Measurements from ENCODE around the gene AP2A2.

The AP2A2 gene

GRCh38 chr11:1053121-1053901, 127.6 kb downstream of the AP2A2 start:
- DNase-seq (ENCODE audit: low read depth in 3 of 3, low spot score in 1 of 3): no peak

- no peak for DNase-seq (ENCODE audit: low read depth in 3 of 3, low spot score in 1 of 3)
Measured at GRCh38 chr11:1054143-1055108, 128.8 kb downstream of the AP2A2 start.

- no peak for DNase-seq (ENCODE audit: low read depth in 3 of 3, low spot score in 1 of 3)
Measured at GRCh38 chr11:1055109-1055703, 129.5 kb downstream of the AP2A2 start.

- no peak for DNase-seq (ENCODE audit: low read depth in 3 of 3, low spot score in 1 of 3)
Measured at GRCh38 chr11:1055990-1056771, 130.5 kb downstream of the AP2A2 start.

GRCh38 chr11:1057806-1058205, 132.1 kb downstream of the AP2A2 start:
- DNase-seq (ENCODE audit: low read depth in 3 of 3, low spot score in 1 of 3): no peak

- no peak for DNase-seq (ENCODE audit: low read depth in 3 of 3, low spot score in 1 of 3)
Measured at GRCh38 chr11:1059759-1060158, 134.1 kb downstream of the AP2A2 start.

GRCh38 chr11:1060410-1060809, 134.7 kb downstream of the AP2A2 start:
- DNase-seq (ENCODE audit: low read depth in 3 of 3, low spot score in 1 of 3): no peak

GRCh38 chr11:1060852-1061616, 135.4 kb downstream of the AP2A2 start:
- no peak for DNase-seq (ENCODE audit: low read depth in 3 of 3, low spot score in 1 of 3)
